HG03139 (cell line): ENCODE measurements around the gene FJX1.
"Not testable (repeated sequence)": the region's sequence is repeated elsewhere in the genome, so short reads cannot be mapped to it uniquely, and the experiment has no call there.

Experiments used
- ATAC-seq: cut with Tn5 transposase; IDR thresholded peaks from one replicate; pipeline ENCODE4 v1.9.1; 2021; ENCODE audit not compliant: unreplicated experiment

FJX1 gene

DNA sequence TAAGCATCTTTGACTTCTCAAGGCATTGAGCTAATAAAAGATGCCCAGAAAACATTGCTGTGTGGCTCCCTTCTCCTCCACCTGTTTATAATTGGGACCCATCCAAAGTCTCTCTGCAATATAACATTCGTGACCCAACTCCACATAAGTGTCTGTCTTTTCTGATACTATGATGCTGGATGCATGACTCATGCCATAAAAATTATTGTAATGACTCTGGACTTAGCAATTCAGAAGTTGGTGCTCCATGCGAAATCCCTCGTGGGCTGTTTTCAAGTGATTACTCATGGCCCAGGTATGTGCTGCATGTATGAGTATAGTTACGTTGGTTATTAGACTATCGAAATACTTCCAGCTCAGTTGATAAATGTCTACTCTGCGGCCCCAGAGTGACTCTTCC lies 11.7 kb downstream of the FJX1 start:
- ATAC-seq, result no peak

GRCh38 chr11:35631891-35632290 lies 13.6 kb downstream of the FJX1 start:
- ATAC-seq, result no peak

- ATAC-seq, result no peak
These were observed 14.0 kb downstream of the FJX1 start for GRCh38 chr11:35632301-35632700.

DNA sequence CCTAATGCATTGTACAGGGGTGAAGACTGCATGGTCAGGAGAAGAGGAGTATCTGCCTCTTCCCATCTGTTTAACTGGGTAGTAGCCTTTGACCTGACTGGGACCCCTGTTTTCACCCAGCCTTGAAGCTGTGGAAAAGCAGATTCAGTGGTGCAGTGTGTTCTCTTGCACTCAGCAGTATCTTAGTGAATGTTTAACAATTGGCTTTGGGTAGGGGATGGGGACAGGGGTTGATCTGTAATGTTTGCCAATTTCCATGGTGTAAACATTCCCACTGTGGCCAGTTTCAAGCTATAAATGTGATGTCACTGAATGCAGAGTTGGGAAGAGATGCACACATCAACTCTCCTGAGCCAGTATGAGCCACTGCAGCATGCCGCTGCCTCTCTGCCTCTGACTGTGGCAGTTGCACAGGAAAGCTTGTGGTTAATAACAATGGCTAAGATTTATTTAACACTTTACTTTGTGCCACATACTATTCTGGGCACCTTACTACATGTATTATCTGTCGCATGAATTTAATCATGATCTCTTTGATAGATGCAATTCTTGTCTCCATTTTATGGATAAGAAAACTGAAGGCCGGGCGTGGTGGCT lies 15.7 kb downstream of the FJX1 start:
- no peak for ATAC-seq

DNA sequence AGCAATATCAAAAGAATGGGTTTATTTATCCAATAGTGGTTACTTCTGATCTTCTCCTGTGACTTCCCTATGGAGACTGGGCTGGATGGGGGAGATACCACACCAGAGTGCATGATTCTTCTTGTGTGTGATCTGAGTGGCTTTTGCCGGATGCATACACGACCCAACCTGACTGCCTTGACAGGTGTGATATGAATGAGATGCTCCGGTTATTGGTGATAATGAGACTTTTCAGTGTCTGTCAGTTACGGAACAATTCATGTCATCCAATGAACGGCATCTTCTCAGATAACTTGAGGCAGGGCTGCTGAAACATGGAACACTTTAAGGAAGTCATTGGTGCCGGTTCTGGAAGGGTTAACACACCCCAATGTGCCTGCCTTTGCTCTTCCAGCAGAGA lies 17.7 kb downstream of the FJX1 start:
- ATAC-seq, result no peak

GRCh38 chr11:35639591-35640179 lies 21.4 kb downstream of the FJX1 start:
- no peak for ATAC-seq

GRCh38 chr11:35641171-35641897 lies 23.1 kb downstream of the FJX1 start:
- no peak for ATAC-seq

DNA sequence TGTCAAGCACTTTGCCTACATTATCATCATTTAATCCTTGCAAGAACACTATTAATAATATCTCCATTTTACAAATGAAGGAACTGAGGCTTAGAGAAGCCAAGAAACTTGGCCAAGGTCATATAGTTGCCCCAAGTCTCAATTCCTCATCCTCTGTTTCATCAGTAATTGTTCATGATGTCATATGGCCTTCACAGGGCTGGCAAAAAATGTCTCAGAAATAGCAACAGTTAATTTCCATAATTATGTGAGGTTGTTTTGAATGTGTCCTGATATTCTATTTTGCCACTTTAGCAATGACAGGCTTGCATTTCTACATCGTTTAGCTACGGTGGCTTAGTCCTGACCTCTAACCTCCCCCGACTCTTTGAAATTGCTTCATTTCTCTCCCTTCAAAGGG lies 23.7 kb downstream of the FJX1 start:
- ATAC-seq, result no peak

DNA sequence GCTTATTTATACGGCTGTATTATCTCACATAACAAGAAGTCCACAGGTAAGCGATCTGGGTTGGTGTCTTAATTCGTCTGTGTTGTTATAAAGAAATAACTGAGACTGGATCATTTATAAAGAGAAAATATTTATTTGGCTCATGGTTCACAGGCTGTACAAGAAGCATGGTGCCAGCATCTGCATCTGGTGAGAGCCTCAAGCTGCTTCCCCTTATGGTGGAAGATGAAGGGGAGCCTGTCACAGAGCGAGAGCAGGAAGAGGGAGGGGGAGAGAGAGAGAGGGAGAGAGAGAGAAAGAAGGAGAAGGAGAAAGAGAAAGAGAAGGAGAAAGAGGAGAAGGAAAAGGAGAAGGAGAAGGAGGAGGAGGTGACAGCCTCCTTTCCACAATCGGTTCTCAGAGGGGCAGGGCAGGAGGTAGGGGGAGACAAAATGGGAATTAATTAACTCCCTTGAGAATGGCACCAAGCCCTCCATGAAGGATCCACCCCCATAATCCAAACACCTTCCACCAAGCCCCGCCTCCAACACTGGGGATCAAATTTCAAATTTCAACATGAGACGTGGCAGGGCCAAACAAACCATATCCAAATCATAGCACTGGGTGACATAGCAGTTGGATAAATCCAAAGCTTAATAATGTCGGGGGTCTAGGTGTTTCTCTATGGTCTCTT lies 29.3 kb downstream of the FJX1 start:
- no peak for ATAC-seq

DNA sequence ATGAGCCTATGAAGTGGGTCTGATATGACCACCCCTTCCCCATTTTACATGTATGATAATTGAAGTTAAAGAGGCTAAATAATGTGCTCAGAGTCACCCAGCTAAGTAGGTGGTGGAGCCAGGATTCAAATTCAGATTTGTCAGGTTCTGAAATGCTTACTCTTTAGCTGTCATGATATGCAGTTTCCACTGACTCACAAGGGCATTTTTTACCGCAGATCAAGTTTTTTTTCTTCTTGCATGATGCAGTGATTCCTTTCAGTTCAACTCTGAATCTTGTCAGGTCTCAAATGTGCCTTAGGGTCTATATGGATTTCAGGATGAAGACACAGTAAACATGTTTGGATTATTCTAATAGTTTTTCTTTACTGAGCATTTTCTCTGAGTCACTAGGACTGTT lies 31.7 kb downstream of the FJX1 start:
- no peak for ATAC-seq

DNA sequence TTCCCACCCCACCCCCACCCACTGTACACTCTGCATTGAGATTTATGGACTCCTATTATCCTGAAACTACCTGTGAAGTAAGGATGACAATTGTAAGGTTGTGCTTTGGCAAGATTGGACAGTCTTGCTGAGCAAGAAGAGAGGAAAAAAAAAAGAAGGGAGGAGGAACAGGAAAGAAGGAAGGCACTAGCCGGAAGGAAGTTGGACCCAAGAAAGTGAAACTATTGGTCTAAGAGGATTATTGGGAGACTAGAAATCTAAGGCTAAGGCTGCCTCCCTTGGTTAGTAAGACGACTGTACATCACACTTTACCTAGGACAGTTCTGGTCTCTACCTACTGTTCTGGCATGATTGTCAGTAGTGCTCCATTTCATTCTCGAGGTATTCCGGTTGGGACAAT lies 32.2 kb downstream of the FJX1 start:
- no peak for ATAC-seq

- no peak for ATAC-seq
These were observed 33.0 kb downstream of the FJX1 start for GRCh38 chr11:35651263-35651662.

GRCh38 chr11:35652786-35653185 lies 34.5 kb downstream of the FJX1 start:
- not testable (repeated sequence) for ATAC-seq

GRCh38 chr11:35654711-35655110 lies 36.5 kb downstream of the FJX1 start:
- no peak for ATAC-seq

GRCh38 chr11:35655254-35655653 lies 37.0 kb downstream of the FJX1 start:
- no peak for ATAC-seq

DNA sequence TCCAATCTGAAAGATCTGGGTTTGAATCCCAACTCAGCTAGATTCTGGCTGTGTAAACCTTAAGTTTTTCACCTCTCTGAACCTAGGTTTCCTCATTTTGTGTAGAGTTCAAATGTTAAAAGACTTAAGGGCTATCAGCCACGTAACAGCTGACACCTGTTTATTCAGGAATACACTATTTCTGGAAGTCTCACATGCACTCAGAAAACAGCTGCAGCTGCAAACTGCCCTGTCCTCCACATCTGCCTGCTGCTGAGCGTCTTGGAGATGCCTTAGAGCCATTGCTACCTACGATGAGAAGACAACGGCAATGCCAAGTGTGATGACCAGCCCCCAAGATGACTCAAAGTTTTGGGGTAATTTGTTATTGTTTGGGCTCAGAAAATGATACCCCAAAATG lies 37.6 kb downstream of the FJX1 start:
- ATAC-seq, result no peak

DNA sequence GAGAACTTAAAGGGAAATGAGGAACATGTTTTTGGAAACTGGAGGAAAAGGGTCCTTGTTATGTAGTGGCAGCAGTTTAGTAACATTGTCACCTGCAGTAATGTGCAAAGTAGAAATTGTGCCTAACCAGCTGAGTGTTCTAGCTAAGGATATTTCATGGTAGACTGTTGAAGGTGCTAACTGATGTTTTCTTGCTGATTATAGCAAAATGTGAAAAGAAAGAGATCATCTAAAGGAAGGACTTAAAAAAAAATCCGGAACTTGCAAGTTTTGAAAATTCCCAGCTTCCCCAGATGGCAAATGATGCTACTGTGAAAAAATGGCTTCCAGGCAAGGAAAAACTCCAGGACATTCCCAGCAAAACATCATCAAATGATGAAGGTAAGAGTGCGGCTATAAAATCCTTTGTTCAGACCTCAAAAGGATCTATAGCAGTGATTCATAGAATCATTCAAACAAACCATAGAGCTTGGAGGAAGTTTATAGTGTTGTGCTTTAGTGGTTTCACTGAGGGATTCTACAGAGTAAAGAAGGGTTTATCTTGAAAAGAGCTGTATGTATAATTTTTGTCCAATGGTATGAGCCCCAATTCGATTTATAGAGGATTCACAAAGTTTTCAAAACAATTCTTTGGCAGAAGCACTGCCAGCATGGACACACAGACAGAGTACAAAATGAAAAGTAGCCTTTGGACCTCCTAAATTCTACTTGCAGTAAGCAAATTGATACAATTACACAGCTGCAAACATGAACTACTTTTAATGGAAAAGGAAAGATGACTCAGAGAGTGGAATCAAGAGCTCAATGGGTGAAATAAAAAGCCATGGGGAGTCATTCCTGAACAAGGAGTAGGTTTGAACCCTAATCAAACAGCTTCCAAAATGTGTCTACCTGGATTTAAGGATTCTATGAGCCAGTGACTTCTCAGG lies 40.0 kb downstream of the FJX1 start:
- ATAC-seq, result no peak

GRCh38 chr11:35661534-35661933 lies 43.3 kb downstream of the FJX1 start:
- no peak for ATAC-seq

DNA sequence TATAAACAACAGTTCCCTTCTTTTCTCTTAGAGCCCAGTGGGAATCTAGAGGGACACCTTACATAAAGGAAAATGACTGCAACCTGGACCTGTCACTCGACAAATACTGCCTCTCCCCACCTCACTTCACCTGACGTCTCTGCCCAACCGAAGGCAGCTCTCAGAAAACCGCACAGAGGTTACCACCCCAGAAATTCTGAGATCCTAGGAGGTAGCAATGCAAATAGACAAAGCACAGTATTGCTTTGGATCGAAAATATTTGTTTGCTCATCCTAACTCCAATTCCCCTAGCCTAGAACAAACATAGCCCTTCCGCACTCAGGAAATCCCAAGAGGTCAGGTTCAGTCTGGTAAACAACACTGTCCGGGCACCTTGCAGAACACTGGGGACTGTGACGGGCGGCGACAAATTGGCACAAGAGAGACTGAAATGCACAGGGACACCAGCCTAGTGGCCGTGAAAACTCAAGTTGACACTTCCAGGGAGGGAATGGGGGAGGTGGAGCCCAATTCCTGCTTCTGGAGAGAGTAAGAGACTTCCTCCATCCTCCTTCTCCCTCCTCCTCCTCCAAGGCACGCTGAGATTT lies 43.9 kb downstream of the FJX1 start:
- ATAC-seq, result peak; percentile 31

DNA sequence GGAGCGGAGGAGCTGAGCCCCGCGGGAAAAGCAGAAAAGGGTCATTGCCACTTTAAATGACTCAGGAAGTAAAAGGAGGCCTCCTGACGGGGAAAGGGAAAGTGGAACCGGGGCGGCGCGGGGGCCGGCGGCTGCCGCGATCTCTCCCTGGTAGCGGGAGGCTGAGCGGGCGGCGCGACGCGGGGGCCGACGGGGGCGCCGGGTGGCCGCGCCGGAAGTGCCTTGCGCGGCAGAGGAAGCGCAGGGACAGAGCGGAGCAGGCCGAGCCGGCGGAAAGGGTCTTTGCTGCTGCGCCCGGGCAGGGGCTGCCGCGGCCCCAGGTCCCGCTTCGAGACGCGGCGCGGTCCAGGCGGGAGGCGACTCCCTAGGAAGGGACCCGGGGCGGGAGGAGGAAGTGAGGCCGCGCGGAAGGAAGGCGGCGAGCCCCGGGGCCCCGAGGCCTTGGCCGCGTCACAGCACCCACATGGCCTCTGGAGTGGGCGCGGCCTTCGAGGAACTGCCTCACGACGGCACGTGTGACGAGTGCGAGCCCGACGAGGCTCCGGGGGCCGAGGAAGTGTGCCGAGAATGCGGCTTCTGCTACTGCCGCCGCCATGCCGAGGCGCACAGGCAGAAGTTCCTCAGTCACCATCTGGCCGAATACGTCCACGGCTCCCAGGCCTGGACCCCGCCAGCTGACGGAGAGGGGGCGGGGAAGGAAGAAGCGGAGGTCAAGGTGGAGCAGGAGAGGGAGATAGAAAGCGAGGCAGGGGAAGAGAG lies 44.6 kb downstream of the FJX1 start, which contains the start of gene TRIM44:
TRIM44 (plus strand) TSS at position 127 of the 759 bp plus-strand sequence; CDS start at position 464, 337 bp downstream.
- peak; percentile 87 for ATAC-seq
